HCT116 (cell line): ENCODE results near the gene GKAP1. TPM values are rescaled to one million over a fixed set of nuclear protein-coding genes. Genes with fewer than 3 reads are reported as not detected.

Experiments
- ATAC-seq: fragments of 200-7000 bp; cut with Tn5 transposase; 2 replicates; pipeline ENCODE4 v1.9.1; 2020; ENCODE audit warnings: mild to moderate bottlenecking, moderate library complexity
- BruUV-seq: library from RNA; stranded (reverse); fragments of 400-500 nt; replicated peaks from 2 replicates; lab custom pipeline; 2021; lab: Mats Ljungman, UMichigan
- CTCF ChIA-PET: fragments of 300-600 bp; sonication (Branson Sonifier 250); formaldehyde crosslinking; loops from one replicate; lab custom pipeline; 2021; ENCODE audit warnings: antibody characterized with exemption; lab: Charles Lee
- POLR2A ChIA-PET: fragments of 300-600, 350-600 bp; sonication (Branson Sonifier 250); formaldehyde crosslinking; loops from one replicate; lab custom pipeline; 2021; ENCODE audit warnings: antibody characterized with exemption; lab: Charles Lee
- RAD21 ChIA-PET, 2 experiments: fragments of 300-600 bp; sonication (Branson Sonifier 250); formaldehyde crosslinking; loops; one replicate each; lab custom pipeline; 2023; ENCODE audit warnings: low total read pairs in 2 of 2; ENCODE audit not compliant: uncharacterized antibody in 2 of 2, unreplicated experiment in 2 of 2, low non-redundant PET in 1 of 2; lab: Charles Lee
- DNase-seq: peaks from one replicate; pipeline ENCODE4 v3.0.0-alpha.2; 2010; ENCODE audit warnings: low read depth, low spot score
- H2AFZ ChIP-seq: fragments of 200-600 bp; shearing (Covaris generic), sonication (generic); 2 replicates; pipeline ENCODE4 v1.6.1; 2017; ENCODE audit warnings: low read depth, mixed run types, mixed read lengths, antibody characterized with exemption, low read length; ENCODE audit not compliant: poor library complexity, severe bottlenecking
- H3K27ac ChIP-seq: 2 replicates; pipeline ENCODE4 v1.5.1; 2012; ENCODE audit warnings: low read depth, low read length
- H3K27me3 ChIP-seq: fragments of 200-600 bp; sonication (generic); 2 replicates; pipeline ENCODE4 v1.6.1; 2016; ENCODE audit warnings: mixed run types, low read length, mixed read lengths; ENCODE audit not compliant: insufficient read depth
- H3K36me3 ChIP-seq, 2 experiments: fragments of 200-500 bp in 1 of 2; fragments of 200-600 bp in 1 of 2; sonication (Bioruptor generic) in 1 of 2; sonication (generic) in 1 of 2; 2 replicates each; pipeline versions ENCODE4 v1.5.1 to v1.6.1; 2014 to 2016; ENCODE audit warnings: low read length in 2 of 2, inconsistent platforms in 1 of 2, mixed read lengths in 1 of 2, mixed run types in 1 of 2; ENCODE audit not compliant: insufficient read depth in 2 of 2, control insufficient read depth in 1 of 2
- H3K4me1 ChIP-seq, 2 experiments: fragments of 200-600 bp in 1 of 2; sonication (generic) in 1 of 2; 2 replicates each; pipeline versions ENCODE4 v1.5.1 to v1.6.1; 2012 to 2017; ENCODE audit warnings: low read length in 2 of 2, inconsistent platforms in 1 of 2, mild to moderate bottlenecking in 1 of 2, mixed read lengths in 1 of 2, mixed run types in 1 of 2, moderate library complexity in 1 of 2; ENCODE audit not compliant: insufficient read depth in 2 of 2, control insufficient read depth in 1 of 2
- H3K4me2 ChIP-seq: fragments of 200-600 bp; sonication (generic); 2 replicates; pipeline ENCODE4 v1.6.1; 2017; ENCODE audit warnings: mixed run types, low read length, mixed read lengths
- H3K4me3 ChIP-seq, 2 experiments: fragments of 200-600 bp in 1 of 2; sonication (generic) in 1 of 2; replicated peaks in 1 of 2; 2 replicates each; pipeline ENCODE4 v1.5.1; 2011 to 2016; ENCODE audit warnings: low read length in 2 of 2, control low read depth in 1 of 2, low read depth in 1 of 2, mild to moderate bottlenecking in 1 of 2, mixed read lengths in 1 of 2, mixed run types in 1 of 2
- H3K79me2 ChIP-seq: fragments of 200-600 bp; sonication (generic); 2 replicates; pipeline ENCODE4 v1.6.1; 2017; ENCODE audit warnings: mild to moderate bottlenecking, mixed run types, low read length, moderate library complexity, mixed read lengths; ENCODE audit not compliant: insufficient read depth
- H3K9ac ChIP-seq: fragments of 200-600 bp; sonication (generic); 2 replicates; pipeline ENCODE4 v1.6.1; 2016; ENCODE audit warnings: low read length, mixed read lengths
- H3K9me2 ChIP-seq: fragments of 200-600 bp; sonication (generic), shearing (Covaris generic); 2 replicates; pipeline ENCODE4 v1.6.1; 2017; ENCODE audit warnings: mixed run types, mild to moderate bottlenecking, moderate library complexity; ENCODE audit not compliant: insufficient read depth
- H3K9me3 ChIP-seq, 2 experiments: fragments of 200-500 bp in 1 of 2; fragments of 200-600 bp in 1 of 2; sonication (Bioruptor generic) in 1 of 2; sonication (generic) in 1 of 2; 2 replicates each; pipeline ENCODE4 v1.6.1; 2014 to 2017; ENCODE audit warnings: low read length in 2 of 2, mixed read lengths in 2 of 2, inconsistent platforms in 1 of 2, low read depth in 1 of 2, mild to moderate bottlenecking in 1 of 2, mixed run types in 1 of 2, moderate library complexity in 1 of 2; ENCODE audit not compliant: control insufficient read depth in 1 of 2, insufficient read depth in 1 of 2
- H4K20me1 ChIP-seq: fragments of 200-600 bp; sonication (generic), shearing (Covaris generic); 2 replicates; pipeline ENCODE4 v1.6.1; 2017; ENCODE audit warnings: mixed run types, mild to moderate bottlenecking, moderate library complexity; ENCODE audit not compliant: insufficient read depth
- CBX3 ChIP-seq: IDR thresholded peaks from 2 replicates; pipeline ENCODE4 v1.6.1; 2012; ENCODE audit warnings: low read depth
- CEBPB ChIP-seq: IDR thresholded peaks from 2 replicates; pipeline ENCODE4 v1.6.1; 2012; ENCODE audit warnings: low read depth
- FOSL1 ChIP-seq: IDR thresholded peaks from 2 replicates; pipeline ENCODE4 v1.6.1; 2012; ENCODE audit warnings: low read depth
- JUND ChIP-seq: IDR thresholded peaks from 2 replicates; pipeline ENCODE4 v1.6.1; 2012
- SP1 ChIP-seq: IDR thresholded peaks from 2 replicates; pipeline ENCODE4 v1.6.1; 2012; ENCODE audit warnings: low read depth
- SRF ChIP-seq: IDR thresholded peaks from 2 replicates; pipeline ENCODE4 v1.6.1; 2012; ENCODE audit warnings: low read depth
- ZNF274 ChIP-seq: fragments of 200-500 bp; sonication (Bioruptor generic); IDR thresholded peaks from 2 replicates; pipeline ENCODE4 v1.6.1; 2014; ENCODE audit warnings: mild to moderate bottlenecking, low read depth, low read length, inconsistent platforms
- intact Hi-C: fragments of 100-400 bp; cut with micrococcal nuclease; formaldehyde crosslinking; loops from 2 replicates; pipeline ENCODE4 v1.10.0; 2022
- total RNA-seq: library from RNA; stranded (reverse); gene quantifications from one replicate; pipeline ENCODE4 v1.2.1, GENCODE V29; 2021; ENCODE audit not compliant: unreplicated experiment
- TF ChIP-seq, protein P1 (sequence below): IDR thresholded peaks from 2 replicates; pipeline ENCODE4 v1.6.1; 2012; ENCODE audit warnings: low read depth
- TF ChIP-seq, protein P2 (sequence below): IDR thresholded peaks from 2 replicates; pipeline ENCODE4 v1.6.1; 2012

The GKAP1 gene
- total RNA-seq, 1 experiment from 2014 or later = 6.8 TPM

DNA sequence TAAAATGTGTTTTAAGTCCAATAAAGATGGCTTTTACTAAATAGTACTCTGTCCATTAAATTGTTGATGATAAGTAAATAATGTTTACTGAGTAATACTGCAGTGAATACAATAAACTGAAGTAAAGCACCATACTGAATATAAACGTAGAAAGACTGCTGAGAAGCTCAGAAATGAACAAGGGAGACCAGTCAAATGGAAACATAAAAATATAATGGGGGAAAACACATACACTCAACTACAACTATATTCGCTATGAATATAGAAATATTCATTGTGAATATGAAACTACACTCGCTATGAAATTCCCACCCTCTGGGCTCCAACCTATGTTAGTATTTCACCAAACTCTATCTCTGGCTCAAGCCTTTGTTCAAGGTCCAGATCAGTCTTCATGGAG is 67.9 kb downstream of the GKAP1 start:
- BruUV-seq = no TSS peak

DNA sequence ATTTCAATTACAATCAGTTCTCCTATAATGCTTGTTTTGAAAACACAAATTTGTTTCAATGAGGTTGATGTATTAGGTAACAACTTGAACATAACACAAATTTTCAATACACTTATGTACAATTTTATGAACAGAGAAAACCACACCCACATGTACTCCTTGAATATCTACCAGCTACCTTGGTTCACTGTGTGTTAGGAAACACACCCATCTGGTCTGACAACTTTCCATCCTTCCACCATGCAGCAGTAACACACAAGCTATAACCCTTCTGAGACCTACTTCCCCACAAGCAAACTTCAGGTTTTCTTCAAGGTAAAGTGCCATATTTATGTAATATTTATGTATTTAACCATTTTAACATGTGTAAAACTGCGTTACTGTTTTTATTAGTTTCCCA is 73.4 kb downstream of the GKAP1 start:
- POLR2A ChIA-PET = no interaction called here
- Histone ChIP-seq H3K9me3 (no peaks in the 10 kb centered on the region), H4K20me1 (no peaks in the 10 kb centered on the region), H3K4me2 (no peak overlapping the region)
- CTCF ChIA-PET = no interaction called here
- RAD21 ChIA-PET = no interaction called here
- TF ChIP-seq FOSL1 (no peak), JUND (no peak), SRF (no peak), CEBPB (no peak), CBX3 (no peak)
- TF ChIP-seq, protein P1, sequence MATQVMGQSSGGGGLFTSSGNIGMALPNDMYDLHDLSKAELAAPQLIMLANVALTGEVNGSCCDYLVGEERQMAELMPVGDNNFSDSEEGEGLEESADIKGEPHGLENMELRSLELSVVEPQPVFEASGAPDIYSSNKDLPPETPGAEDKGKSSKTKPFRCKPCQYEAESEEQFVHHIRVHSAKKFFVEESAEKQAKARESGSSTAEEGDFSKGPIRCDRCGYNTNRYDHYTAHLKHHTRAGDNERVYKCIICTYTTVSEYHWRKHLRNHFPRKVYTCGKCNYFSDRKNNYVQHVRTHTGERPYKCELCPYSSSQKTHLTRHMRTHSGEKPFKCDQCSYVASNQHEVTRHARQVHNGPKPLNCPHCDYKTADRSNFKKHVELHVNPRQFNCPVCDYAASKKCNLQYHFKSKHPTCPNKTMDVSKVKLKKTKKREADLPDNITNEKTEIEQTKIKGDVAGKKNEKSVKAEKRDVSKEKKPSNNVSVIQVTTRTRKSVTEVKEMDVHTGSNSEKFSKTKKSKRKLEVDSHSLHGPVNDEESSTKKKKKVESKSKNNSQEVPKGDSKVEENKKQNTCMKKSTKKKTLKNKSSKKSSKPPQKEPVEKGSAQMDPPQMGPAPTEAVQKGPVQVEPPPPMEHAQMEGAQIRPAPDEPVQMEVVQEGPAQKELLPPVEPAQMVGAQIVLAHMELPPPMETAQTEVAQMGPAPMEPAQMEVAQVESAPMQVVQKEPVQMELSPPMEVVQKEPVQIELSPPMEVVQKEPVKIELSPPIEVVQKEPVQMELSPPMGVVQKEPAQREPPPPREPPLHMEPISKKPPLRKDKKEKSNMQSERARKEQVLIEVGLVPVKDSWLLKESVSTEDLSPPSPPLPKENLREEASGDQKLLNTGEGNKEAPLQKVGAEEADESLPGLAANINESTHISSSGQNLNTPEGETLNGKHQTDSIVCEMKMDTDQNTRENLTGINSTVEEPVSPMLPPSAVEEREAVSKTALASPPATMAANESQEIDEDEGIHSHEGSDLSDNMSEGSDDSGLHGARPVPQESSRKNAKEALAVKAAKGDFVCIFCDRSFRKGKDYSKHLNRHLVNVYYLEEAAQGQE = no peak
- TF ChIP-seq, all 23 proteins: peak for 0
- H3K9ac ChIP-seq = no peak overlapping the region
- no peaks in the 10 kb centered on the region; a peak in 1 of 4 replicates for H3K4me1 ChIP-seq
- intact Hi-C loops = no loop called here
- H3K27me3 ChIP-seq = no peaks in the 10 kb centered on the region
- ATAC-seq (no peak), DNase-seq (no peak)
- no peak overlapping the region for H3K4me3 ChIP-seq
- H3K27ac ChIP-seq = no peak overlapping the region
- no peaks in the 10 kb centered on the region for H3K36me3 ChIP-seq
- H3K79me2 ChIP-seq = no peaks in the 10 kb centered on the region
- H3K9me2 ChIP-seq = no peaks in the 10 kb centered on the region
- no peak overlapping the region for H2AFZ ChIP-seq
- no TSS peak for BruUV-seq

More for the DNA sequence above, 67.9 kb downstream of the GKAP1 start:
- POLR2A ChIA-PET = no interaction called here
- no peak overlapping the region for H3K4me3 ChIP-seq
- no peak for DNase-seq
- RAD21 ChIA-PET = no interaction called here
- no peaks in the 10 kb centered on the region for H3K9me2 ChIP-seq
- no peaks in the 10 kb centered on the region for H3K36me3 ChIP-seq
- CTCF ChIA-PET = no interaction called here
- H3K9me3 ChIP-seq = no peaks in the 10 kb centered on the region
- no peak overlapping the region for H3K27ac ChIP-seq
- intact Hi-C loops = no loop called here
- TF ChIP-seq, protein P2, sequence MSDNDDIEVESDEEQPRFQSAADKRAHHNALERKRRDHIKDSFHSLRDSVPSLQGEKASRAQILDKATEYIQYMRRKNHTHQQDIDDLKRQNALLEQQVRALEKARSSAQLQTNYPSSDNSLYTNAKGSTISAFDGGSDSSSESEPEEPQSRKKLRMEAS = no peak
- TF ChIP-seq SP1 (no peak), ZNF274 (no peak)
- H2AFZ ChIP-seq = no peak overlapping the region
- no peak for ATAC-seq
- no peaks in the 10 kb centered on the region for H3K27me3 ChIP-seq
- H3K4me2 ChIP-seq = no peak overlapping the region
- H3K79me2 ChIP-seq = no peaks in the 10 kb centered on the region
- H4K20me1 ChIP-seq = no peaks in the 10 kb centered on the region
- H3K9ac ChIP-seq = no peak overlapping the region
- H3K4me1 ChIP-seq = no peaks in the 10 kb centered on the region; a peak in 1 of 4 replicates
